Stimulated activated CD8-positive, alpha-beta memory T cell treated with anti-CD3 and anti-CD28 coated beads, Interleukin-2, amount 100 ng/mL, for 48 hours (primary cell): ENCODE data around the gene SNX18.

Experiments used
- DNase-seq, 2 donors: peaks; one replicate each; pipeline ENCODE4 v3.0.0-alpha.2; 2020; ENCODE audit warnings: low read depth in 2 of 2

SNX18 gene

DNA sequence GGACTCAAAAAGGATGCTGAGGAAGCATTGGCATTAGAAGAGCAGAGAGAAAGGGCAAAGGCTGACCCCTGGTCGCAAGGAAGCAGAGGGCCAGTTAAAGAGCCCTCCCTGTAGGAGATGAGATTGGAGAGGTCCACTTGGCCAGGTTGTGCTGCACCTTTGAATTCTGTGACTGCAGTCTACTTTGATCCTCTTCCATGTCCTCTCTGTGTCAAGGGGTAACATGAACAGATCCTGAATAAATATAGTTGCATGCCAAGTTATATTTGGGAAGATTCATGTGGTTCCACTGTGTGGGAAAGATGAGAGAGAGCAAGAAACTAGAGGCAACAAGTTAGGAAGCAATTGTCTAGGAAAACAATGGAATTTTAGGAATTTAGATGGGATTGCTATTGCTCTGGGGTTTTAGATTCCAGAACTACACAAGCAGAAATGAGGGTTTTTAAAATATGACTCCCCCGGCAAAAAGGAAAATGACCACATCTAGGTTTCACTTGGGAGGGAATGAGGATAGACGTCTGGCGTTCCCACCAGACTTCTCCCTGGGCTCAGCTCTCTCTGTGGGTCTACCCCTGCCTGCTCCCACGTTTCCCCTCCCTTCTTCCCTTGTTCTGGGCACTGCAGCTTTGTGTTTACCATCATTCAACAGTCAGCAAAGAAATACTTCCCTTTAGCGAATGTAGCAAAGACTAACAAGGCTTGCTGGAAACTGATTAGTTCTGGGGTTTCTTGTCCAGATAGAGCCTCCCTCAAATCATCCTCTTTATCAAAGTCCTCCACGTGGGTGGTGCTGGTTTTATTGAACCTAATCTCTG, 63.6 kb downstream of the SNX18 start:
- DNase-seq = no peak

DNA sequence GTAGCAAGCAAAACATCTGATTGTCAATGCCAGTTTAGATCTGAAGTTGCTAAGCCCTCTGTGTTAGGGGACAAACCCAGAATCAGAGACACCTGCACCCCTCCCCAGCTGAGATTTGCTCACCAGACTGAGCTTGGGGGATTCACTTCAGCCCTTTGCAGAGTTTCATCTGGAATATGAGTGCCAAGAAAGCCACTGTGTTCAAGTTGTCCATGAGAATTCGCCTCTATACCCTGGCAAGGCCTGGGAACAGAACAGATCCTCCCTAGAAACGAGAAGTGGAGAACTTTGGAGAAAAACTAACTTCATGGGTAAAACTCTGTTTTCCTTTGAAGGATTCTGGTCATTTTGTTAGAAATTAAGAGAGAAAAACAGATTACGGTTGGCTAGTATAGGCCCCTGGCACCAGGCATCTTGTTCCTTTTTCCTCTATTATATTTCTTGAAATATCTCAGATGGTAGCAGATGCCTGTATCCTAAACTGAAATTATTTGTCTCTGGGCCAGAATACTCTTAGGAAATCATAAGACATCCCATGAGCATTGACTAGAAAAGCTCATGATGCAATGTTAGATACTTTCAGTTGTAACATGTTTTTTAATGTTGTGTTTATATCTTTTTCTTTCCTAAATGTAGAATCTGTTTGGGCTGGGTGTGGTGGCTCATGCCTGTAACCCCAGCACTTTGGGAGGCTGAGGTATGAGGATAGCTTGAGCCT, 64.4 kb downstream of the SNX18 start:
- no peak for DNase-seq

DNA sequence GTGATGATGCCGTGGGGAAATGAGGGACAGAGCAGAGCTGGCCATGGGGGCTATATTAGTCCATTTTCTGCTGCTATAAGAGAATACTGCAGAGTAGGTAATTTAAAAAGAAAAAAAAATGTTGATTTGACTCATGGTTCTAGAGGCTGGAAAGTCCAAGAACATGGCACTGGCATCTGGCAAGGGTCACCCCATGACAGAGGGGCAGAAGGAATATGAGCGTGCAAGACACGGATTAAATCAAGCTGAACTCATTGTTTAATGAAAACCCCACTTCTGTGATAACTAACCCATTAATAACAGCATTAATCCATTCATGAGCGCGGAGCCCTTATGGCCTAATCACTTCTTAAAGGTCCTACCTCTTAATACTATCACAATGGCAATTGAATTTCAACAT, 68.8 kb downstream of the SNX18 start:
- no peak for DNase-seq

DNA sequence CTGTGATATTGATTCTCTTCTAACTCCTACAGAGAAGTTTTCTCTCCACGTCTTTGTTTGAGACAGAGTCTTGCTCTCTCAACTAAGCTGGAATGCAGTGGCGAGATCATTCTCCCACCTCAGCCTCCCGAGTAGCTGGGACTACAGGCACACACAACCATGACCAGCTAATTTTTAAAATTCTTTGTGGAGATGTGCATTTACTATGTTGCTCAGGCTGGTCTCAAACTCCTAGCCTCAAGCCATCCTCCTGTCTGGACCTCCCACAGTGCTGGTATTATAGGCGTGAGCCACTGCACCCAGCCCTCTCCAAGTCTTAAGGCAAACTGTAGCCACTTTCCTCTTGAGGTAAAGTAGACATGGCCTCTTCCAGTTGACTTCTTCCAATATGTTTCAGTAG, 72.2 kb downstream of the SNX18 start:
- no peak for DNase-seq

DNA sequence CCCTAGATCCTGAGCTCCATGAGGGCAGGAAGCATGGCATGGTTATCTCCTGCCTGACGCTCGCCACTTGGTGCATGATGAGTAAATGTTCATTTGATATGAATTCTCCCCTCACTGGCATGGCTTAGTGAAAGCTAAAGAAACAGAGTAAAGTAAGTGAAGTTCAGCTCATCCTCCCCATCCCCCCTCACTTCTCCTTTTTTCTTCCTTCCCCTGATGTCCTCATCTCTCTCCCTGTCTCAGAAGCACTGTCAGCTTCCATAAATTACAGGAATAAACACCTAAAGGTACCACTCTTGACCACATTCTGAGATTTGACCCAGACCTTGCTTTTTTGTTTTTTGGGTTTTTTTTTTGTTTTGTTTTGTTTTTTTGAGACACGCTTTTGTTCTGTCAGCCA, 73.3 kb downstream of the SNX18 start:
- DNase-seq = no peak

DNA sequence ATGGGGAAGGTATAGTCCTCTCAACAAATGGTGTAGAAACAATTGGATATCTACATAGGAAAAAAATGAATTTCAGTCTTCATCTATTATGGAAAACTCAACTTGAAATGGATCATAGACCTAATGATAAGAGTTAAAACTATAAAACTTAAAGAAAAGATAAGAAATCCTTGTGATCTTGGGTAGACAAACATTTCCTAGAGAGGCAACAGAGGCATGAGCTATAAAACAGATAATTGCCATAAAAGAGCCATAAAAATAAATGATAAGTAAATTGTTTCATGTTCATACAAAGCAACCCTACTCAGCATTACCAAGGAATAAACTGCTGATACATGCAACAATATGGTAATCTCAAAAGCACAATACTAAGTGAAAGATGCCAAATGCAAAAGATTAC, 76.2 kb downstream of the SNX18 start:
- DNase-seq = no peak

DNA sequence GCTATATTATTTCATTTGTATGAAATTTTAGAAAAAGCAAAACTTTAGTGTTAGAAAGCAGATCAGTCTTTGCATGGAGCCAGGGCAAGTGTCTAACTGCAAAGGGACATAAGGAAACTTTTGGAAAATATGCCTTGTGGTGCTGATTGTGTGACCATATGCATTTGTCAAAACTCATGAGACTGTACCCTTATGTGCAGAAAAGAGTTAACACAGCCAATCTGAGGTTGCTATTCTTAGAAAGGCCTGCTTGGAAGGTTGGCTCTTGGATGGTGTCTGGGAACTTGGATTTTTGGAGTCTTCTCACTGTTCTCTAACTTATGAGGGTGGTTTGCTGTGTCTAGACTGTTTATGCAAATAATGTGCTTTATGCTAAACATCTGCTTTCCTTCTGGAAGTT, 76.6 kb downstream of the SNX18 start:
- DNase-seq = no peak

DNA sequence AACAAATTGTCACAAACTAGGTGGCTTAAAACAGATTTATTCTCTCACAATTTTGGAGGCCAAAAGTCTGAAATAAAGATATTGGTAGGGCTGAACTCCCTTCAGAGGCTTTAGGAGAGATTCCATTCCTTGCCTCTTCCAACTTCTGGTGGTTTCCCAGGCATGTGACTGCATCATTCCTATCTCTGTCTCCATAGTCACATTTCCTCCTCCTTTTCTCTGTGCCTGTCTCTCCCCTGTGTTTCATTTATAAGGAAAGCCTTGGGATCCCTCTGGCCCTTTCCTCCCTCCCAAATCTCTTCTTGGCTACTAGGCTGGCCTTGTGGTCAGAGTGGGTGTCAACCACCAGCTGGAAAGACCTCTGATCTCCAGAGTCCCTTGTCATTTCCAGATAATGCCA, 78.2 kb downstream of the SNX18 start:
- DNase-seq = no peak
